HEK293 (cell line): ENCODE measurements around the gene RNF217.

Experiments
- BCL11B ChIP-seq: fragments of 450-650 bp; formaldehyde crosslinking; IDR thresholded peaks from 2 replicates; pipeline ENCODE4 v1.5.1; 2016; ENCODE audit warnings: low read depth, missing biosample characterization, missing genetic modification characterization
- ELK4 ChIP-seq: IDR thresholded peaks from 2 replicates; pipeline ENCODE4 v1.6.1; 2011; ENCODE audit warnings: mild to moderate bottlenecking, low read depth, low read length, borderline replicate concordance
- GLI2 ChIP-seq: fragments of 450-650 bp; formaldehyde crosslinking; IDR thresholded peaks from 2 replicates; pipeline ENCODE4; 2017; ENCODE audit warnings: missing biosample characterization, missing genetic modification characterization, low read depth, borderline replicate concordance
- HOXD13 ChIP-seq: sonication (generic); formaldehyde crosslinking; IDR thresholded peaks from 2 replicates; pipeline ENCODE4 v1.8.0; 2022; ENCODE audit warnings: missing genetic modification reagents, borderline replicate concordance
- PRDM6 ChIP-seq: fragments of 450-650 bp; formaldehyde crosslinking; IDR thresholded peaks from 2 replicates; pipeline ENCODE4 v1.5.1; 2017; ENCODE audit warnings: missing biosample characterization, missing genetic modification characterization
- TCF7L2 ChIP-seq: IDR thresholded peaks from 2 replicates; pipeline ENCODE4 v1.6.1; 2011; ENCODE audit warnings: low read depth, mild to moderate bottlenecking, inconsistent platforms, low read length, moderate library complexity, borderline replicate concordance
- TSHZ1 ChIP-seq: fragments of 450-650 bp; formaldehyde crosslinking; IDR thresholded peaks from 2 replicates; pipeline ENCODE4 v1.5.1; 2016; ENCODE audit warnings: missing biosample characterization, missing genetic modification characterization, borderline replicate concordance
- WT1 ChIP-seq: fragments of 450-650 bp; formaldehyde crosslinking; IDR thresholded peaks from 2 replicates; pipeline ENCODE4 v1.5.1; 2016; ENCODE audit warnings: missing biosample characterization, missing genetic modification characterization
- YY1 ChIP-seq: fragments of 450-650 bp; formaldehyde crosslinking; IDR thresholded peaks from 2 replicates; pipeline ENCODE4 v1.5.1; 2018; ENCODE audit warnings: missing biosample characterization, missing genetic modification characterization
- ZBTB10 ChIP-seq: fragments of 450-650 bp; formaldehyde crosslinking; IDR thresholded peaks from 2 replicates; pipeline ENCODE4 v1.5.1; 2016; ENCODE audit warnings: missing biosample characterization, missing genetic modification characterization
- ZBTB49 ChIP-seq: fragments of 450-650 bp; formaldehyde crosslinking; IDR thresholded peaks from 2 replicates; pipeline ENCODE4 v1.5.1; 2016; ENCODE audit warnings: missing biosample characterization, missing genetic modification characterization, low read depth
- ZBTB6 ChIP-seq: fragments of 450-650 bp; formaldehyde crosslinking; IDR thresholded peaks from 2 replicates; pipeline ENCODE4 v1.5.1; 2017; ENCODE audit warnings: missing biosample characterization, missing genetic modification characterization
- ZEB2 ChIP-seq: fragments of 450-650 bp; formaldehyde crosslinking; IDR thresholded peaks from 2 replicates; pipeline ENCODE4 v1.5.1; 2016; ENCODE audit warnings: missing biosample characterization, missing genetic modification characterization
- ZNF132 ChIP-seq: fragments of 450-650 bp; formaldehyde crosslinking; IDR thresholded peaks from 2 replicates; pipeline ENCODE4 v1.5.1; 2017; ENCODE audit warnings: missing biosample characterization, missing genetic modification characterization, borderline replicate concordance
- ZNF266 ChIP-seq: fragments of 450-650 bp; formaldehyde crosslinking; IDR thresholded peaks from 2 replicates; pipeline ENCODE4 v1.5.1; 2016; ENCODE audit warnings: missing biosample characterization, missing genetic modification characterization, low read depth
- ZNF514 ChIP-seq: fragments of 450-650 bp; formaldehyde crosslinking; IDR thresholded peaks from 2 replicates; pipeline ENCODE4 v1.5.1; 2016; ENCODE audit warnings: missing biosample characterization, missing genetic modification characterization
- ZNF580 ChIP-seq: fragments of 450-650 bp; formaldehyde crosslinking; IDR thresholded peaks from 2 replicates; pipeline ENCODE4 v1.5.1; 2016; ENCODE audit warnings: missing biosample characterization, missing genetic modification characterization
- ZNF645 ChIP-seq: fragments of 450-650 bp; formaldehyde crosslinking; IDR thresholded peaks from 2 replicates; pipeline ENCODE4; 2016; ENCODE audit warnings: missing biosample characterization, missing genetic modification characterization
- ZNF654 ChIP-seq: fragments of 450-650 bp; formaldehyde crosslinking; IDR thresholded peaks from 2 replicates; pipeline ENCODE4 v1.5.1; 2016; ENCODE audit warnings: low read depth, missing biosample characterization, missing genetic modification characterization
- ZNF658 ChIP-seq: fragments of 450-650 bp; formaldehyde crosslinking; IDR thresholded peaks from 2 replicates; pipeline ENCODE4; 2016; ENCODE audit warnings: missing biosample characterization, missing genetic modification characterization
- ZNF747 ChIP-seq: fragments of 450-650 bp; formaldehyde crosslinking; IDR thresholded peaks from 2 replicates; pipeline ENCODE4 v1.5.1; 2016; ENCODE audit warnings: missing biosample characterization, missing genetic modification characterization
- ZNF776 ChIP-seq: fragments of 450-650 bp; formaldehyde crosslinking; IDR thresholded peaks from 2 replicates; pipeline ENCODE4 v1.5.0; 2017; ENCODE audit warnings: missing biosample characterization, missing genetic modification characterization, borderline replicate concordance
- ZNF785 ChIP-seq: fragments of 450-650 bp; formaldehyde crosslinking; IDR thresholded peaks from 2 replicates; pipeline ENCODE4 v1.5.1; 2016; ENCODE audit warnings: missing biosample characterization, missing genetic modification characterization
- ZNF830 ChIP-seq: fragments of 450-650 bp; IDR thresholded peaks from 2 replicates; pipeline ENCODE4 v1.5.0; 2018; ENCODE audit warnings: missing biosample characterization, missing genetic modification characterization, low read depth, mild to moderate bottlenecking, moderate library complexity

RNF217 gene

GRCh38 chr6:124961777-124962638, at the start of gene RNF217 (continued):
- TF ChIP-seq ZNF580 (tag by site-specific recombination): 0 out of 2 replicates have a peak, but pooled peaks have one; percentile 37
- TF ChIP-seq ZNF514 (tag by site-specific recombination): no peak
- no peak for TF ChIP-seq TCF7L2
- TF ChIP-seq GLI2: no peak
- peak; percentile 60; the same call in 1 of the 2 replicates for TF ChIP-seq ZEB2 (tag by site-specific recombination)
- no peak for TF ChIP-seq ZNF658 (tag by site-specific recombination)
- TF ChIP-seq ZBTB6 (tag by site-specific recombination): no peak
- no peak for TF ChIP-seq ZNF654 (tag by site-specific recombination)
- no peak for TF ChIP-seq ELK4
- TF ChIP-seq ZBTB10 (tag by site-specific recombination): peak; percentile 83
- no peak for TF ChIP-seq ZBTB49 (tag by site-specific recombination)
- TF ChIP-seq PRDM6 (tag by site-specific recombination): no peak
- no peak for TF ChIP-seq HOXD13 (CRISPR knock-in tag)
- TF ChIP-seq WT1 (tag by site-specific recombination): peak; percentile 43; the same call in 1 of the 2 replicates
- TF ChIP-seq ZNF132 (tag by site-specific recombination): no peak
- no peak for TF ChIP-seq TSHZ1
- TF ChIP-seq ZNF785 (tag by site-specific recombination): peak; percentile 64
- no peak for TF ChIP-seq ZNF645 (tag by site-specific recombination)
- TF ChIP-seq ZNF747: no peak
- TF ChIP-seq ZNF776 (tag by site-specific recombination): no peak
- no peak for TF ChIP-seq ZNF830 (tag by site-specific recombination)
- no peak for TF ChIP-seq ZNF266 (tag by site-specific recombination)
- no peak; the same call in 1 of the 2 replicates for TF ChIP-seq YY1 (tag by site-specific recombination)
- TF ChIP-seq BCL11B (tag by site-specific recombination): no peak
